GM12891 (cell line): Measurements from ENCODE around the gene HTRA3.

Source experiments
- DNase-seq: peaks from one replicate; pipeline ENCODE4 v3.0.0; 2011; ENCODE audit warnings: low spot score; ENCODE audit not compliant: insufficient read length
- FAIRE-seq: peaks from 2 replicates; lab custom pipeline; 2011; peaks lifted over from hg19 to GRCh38; lab: Jason Lieb, UNC
- PAX5 ChIP-seq: IDR thresholded peaks from 2 replicates; pipeline ENCODE4 v1.6.1; 2011; ENCODE audit warnings: low read length, moderate library complexity, mild to moderate bottlenecking; ENCODE audit not compliant: insufficient read depth, severe bottlenecking
- POLR2A ChIP-seq: IDR thresholded peaks from 2 replicates; pipeline ENCODE4 v1.6.1; 2011; ENCODE audit warnings: low read depth, low read length, control low read depth
- POLR2AphosphoS5 ChIP-seq: IDR thresholded peaks from 2 replicates; pipeline ENCODE4 v1.6.1; 2011; ENCODE audit warnings: low read depth, low read length, control low read depth
- POU2F2 ChIP-seq: IDR thresholded peaks from 2 replicates; pipeline ENCODE4 v1.6.1; 2011; ENCODE audit warnings: low read depth, mild to moderate bottlenecking, control low read depth, low read length, moderate library complexity
- SPI1 ChIP-seq: IDR thresholded peaks from 2 replicates; pipeline ENCODE4 v1.6.1; 2011; ENCODE audit warnings: low read depth, low read length, control low read depth
- TAF1 ChIP-seq: IDR thresholded peaks from 2 replicates; pipeline ENCODE4 v1.6.1; 2011; ENCODE audit warnings: low read depth, low read length, control low read depth

The HTRA3 gene

DNA sequence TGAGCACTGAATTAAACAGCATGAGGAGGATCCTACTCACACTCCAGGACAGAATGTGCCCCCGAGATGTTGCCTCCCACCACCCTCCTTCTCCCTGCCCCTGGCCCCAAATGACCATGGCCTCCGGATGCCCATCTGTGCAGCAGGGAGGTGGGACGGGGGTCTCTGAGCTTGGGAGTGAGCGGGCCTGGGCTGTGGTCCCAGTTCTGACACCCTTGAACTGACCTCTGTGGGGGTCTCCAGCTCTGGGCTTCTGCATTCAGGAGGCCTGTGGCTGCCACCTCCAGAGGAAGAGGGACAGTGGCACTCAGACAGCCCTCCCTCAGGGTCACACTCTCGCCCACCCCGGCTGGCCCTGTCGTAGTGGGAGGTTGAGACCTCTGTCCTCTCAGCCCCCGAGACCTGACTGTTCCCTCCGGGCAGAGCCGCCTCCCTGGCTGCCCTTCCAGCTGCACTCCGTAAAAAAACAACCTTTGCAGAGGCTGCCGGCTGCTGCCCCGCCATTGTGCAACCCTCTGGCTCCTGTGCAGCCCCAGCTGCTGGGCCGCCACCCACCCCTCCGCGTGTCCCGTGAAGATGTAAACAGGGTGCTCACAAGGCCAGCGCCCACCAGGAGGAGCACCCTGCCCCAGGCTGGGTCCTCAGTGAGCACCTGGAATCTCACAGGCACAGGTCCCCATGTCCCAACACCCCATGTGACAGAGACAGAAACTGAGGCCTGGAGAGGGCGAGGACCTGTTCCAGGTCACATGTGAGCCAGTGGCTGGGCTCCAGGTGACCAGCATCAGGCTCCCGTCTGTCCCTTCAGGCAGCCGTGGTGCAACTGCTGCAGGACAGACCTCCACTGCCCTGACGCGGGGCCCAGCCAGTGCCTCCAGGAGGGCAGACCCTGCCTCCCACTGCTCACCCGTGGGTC lies 39.6 kb downstream of the HTRA3 start:
- TF ChIP-seq POLR2A: no peak
- TF ChIP-seq POU2F2: no peak
- no peak for TF ChIP-seq POLR2AphosphoS5
- no peak for TF ChIP-seq SPI1
- no peak for TF ChIP-seq PAX5
- no peak for TF ChIP-seq TAF1
- FAIRE-seq (no peak), DNase-seq (no peak)

DNA sequence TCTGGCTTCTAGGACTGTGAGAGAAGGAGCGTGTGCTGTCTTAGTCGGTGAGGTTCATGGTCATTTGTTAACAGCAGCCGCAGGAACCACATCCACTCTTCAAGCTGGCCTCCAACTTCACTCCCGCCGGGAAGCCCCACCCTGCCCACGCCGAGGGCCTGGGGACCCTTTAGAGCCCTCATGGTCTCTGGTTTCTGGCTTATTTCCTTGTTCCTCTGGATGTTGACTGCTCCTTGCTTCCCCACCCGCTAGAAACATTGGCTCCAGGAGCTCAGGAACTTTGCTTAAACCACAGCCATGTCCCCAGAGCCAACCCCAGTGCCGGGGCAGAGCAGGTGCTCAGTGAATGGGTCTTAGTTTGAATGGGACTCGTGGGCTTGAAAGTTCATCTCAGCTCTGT lies 40.8 kb downstream of the HTRA3 start:
- no peak for TF ChIP-seq SPI1
- TF ChIP-seq TAF1: no peak
- no peak for TF ChIP-seq POLR2A
- TF ChIP-seq PAX5: no peak
- TF ChIP-seq POU2F2: no peak
- TF ChIP-seq POLR2AphosphoS5: no peak
- no peak for DNase-seq
- FAIRE-seq: no peak

GRCh38 chr4:8311101-8312068 lies 41.8 kb downstream of the HTRA3 start:
- TF ChIP-seq POU2F2: no peak
- no peak for TF ChIP-seq TAF1
- no peak for TF ChIP-seq POLR2A
- TF ChIP-seq PAX5: no peak
- no peak for TF ChIP-seq SPI1
- TF ChIP-seq POLR2AphosphoS5: no peak
- DNase-seq (no peak), FAIRE-seq (no peak)

- TF ChIP-seq POLR2AphosphoS5 (no peak), SPI1 (no peak), TAF1 (no peak)
- DNase-seq: no peak
- FAIRE-seq: no peak
Measured at GRCh38 chr4:8312069-8312445, 42.5 kb downstream of the HTRA3 start.

GRCh38 chr4:8312976-8313375 lies 43.4 kb downstream of the HTRA3 start:
- DNase-seq (no peak), FAIRE-seq (no peak)
- TF ChIP-seq POU2F2 (no peak), PAX5 (no peak), TAF1 (no peak), POLR2A (no peak), POLR2AphosphoS5 (no peak), SPI1 (no peak)

- no peak for TF ChIP-seq TAF1
- TF ChIP-seq POLR2A: no peak
- TF ChIP-seq POU2F2: no peak
- no peak for TF ChIP-seq SPI1
- TF ChIP-seq PAX5: no peak
- TF ChIP-seq POLR2AphosphoS5: no peak
- FAIRE-seq: no peak
- DNase-seq: no peak
Measured at GRCh38 chr4:8314691-8315255, 45.2 kb downstream of the HTRA3 start.

DNA sequence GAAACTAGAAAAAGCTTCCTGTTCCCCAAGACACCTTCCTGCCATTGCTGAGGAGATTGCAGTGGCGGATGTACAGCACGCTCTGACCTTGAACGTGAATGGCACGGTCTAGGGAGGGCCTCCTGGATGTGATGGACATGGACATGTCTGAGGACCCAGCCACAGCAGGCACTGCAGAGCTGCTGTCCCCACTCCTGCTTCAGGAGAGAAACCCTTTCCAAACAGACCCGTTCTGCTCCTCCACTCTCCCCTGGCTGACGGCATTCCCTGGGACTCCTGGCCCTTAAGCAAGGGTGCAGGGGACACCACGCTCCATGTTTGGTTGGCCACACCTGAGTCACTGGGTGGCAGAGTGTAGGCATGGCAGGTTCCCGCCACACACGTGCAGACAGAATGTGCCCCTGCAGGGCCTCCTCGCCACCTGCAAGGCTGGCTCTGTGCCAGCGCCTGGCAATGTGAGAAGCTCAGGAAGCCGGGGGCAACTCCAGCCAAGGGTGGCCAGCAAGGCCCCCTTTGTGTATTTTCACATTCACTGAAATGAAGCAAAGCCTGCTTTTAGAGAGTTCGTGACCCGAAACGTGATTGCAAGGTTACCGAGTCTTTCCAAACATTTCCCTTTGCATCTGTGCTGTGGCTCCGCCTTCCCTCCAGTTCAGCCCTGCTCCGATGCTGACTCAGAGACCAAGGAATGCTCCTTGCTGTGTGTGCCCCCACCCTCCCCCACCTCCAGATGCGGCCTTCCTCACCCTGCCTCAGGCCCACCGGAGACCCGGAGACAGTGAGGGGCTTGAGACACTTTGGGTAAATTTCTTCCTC lies 46.1 kb downstream of the HTRA3 start:
- no peak for TF ChIP-seq PAX5
- TF ChIP-seq SPI1: no peak
- TF ChIP-seq POLR2AphosphoS5: no peak
- TF ChIP-seq TAF1: no peak
- TF ChIP-seq POU2F2: no peak
- TF ChIP-seq POLR2A: no peak
- DNase-seq (no peak), FAIRE-seq (no peak)

- no peak for FAIRE-seq
- DNase-seq: no peak
Measured at GRCh38 chr4:8316251-8316771, 46.8 kb downstream of the HTRA3 start.

More at GRCh38 chr4:8316251-8316771, 46.8 kb downstream of the HTRA3 start:
- TF ChIP-seq POLR2A: no peak
- no peak for TF ChIP-seq POLR2AphosphoS5
- TF ChIP-seq TAF1: no peak
- TF ChIP-seq SPI1: no peak
- no peak for TF ChIP-seq PAX5
- no peak for TF ChIP-seq POU2F2
